Measurements from ENCODE around the gene CLASP1.

DNA sequence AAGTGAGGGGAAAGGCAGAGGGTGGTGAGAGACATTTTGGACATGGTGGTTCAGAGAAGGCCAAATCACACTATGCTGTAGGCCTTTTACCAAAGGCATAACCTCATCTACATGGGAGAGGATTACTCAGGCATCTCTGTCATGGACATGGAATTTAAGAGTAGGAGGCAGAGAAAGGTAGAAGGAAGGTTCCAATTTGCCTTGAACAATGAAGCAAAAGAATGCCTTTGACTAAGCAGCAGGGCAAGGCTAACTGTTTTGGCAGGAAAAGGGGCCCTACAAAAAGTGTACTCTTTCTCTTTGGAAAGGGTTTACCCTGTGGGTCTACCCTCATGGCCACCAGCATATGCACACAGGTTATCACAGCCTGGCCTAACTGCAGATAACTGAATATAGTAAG is 164.2 kb downstream of the CLASP1 start:
- no peak for TF ChIP-seq RAD21 (IDR thresholded peaks at IDR 0.05)
- TF ChIP-seq, protein P1, sequence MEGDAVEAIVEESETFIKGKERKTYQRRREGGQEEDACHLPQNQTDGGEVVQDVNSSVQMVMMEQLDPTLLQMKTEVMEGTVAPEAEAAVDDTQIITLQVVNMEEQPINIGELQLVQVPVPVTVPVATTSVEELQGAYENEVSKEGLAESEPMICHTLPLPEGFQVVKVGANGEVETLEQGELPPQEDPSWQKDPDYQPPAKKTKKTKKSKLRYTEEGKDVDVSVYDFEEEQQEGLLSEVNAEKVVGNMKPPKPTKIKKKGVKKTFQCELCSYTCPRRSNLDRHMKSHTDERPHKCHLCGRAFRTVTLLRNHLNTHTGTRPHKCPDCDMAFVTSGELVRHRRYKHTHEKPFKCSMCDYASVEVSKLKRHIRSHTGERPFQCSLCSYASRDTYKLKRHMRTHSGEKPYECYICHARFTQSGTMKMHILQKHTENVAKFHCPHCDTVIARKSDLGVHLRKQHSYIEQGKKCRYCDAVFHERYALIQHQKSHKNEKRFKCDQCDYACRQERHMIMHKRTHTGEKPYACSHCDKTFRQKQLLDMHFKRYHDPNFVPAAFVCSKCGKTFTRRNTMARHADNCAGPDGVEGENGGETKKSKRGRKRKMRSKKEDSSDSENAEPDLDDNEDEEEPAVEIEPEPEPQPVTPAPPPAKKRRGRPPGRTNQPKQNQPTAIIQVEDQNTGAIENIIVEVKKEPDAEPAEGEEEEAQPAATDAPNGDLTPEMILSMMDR (IDR thresholded peaks at IDR 0.05; ENCODE audit: low read depth, low read length, missing input control), result no peak
- TF ChIP-seq, protein P2, sequence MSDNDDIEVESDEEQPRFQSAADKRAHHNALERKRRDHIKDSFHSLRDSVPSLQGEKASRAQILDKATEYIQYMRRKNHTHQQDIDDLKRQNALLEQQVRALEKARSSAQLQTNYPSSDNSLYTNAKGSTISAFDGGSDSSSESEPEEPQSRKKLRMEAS (IDR thresholded peaks at IDR 0.05), result no peak
- TF ChIP-seq EGR1 (IDR thresholded peaks at IDR 0.05; ENCODE audit: low read depth in 2 of 2), result no peak
- TF ChIP-seq TAF1 (conservative IDR thresholded peaks at IDR 0.05), result no peak
- TF ChIP-seq HNF4A (conservative IDR thresholded peaks at IDR 0.05), result no peak
- TF ChIP-seq YY1 (IDR thresholded peaks at IDR 0.05), result no peak
- TF ChIP-seq GABPA (IDR thresholded peaks at IDR 0.05 in 1 of 2, conservative IDR thresholded peaks at IDR 0.05 in 1 of 2), result no peak
- TF ChIP-seq, protein P3, sequence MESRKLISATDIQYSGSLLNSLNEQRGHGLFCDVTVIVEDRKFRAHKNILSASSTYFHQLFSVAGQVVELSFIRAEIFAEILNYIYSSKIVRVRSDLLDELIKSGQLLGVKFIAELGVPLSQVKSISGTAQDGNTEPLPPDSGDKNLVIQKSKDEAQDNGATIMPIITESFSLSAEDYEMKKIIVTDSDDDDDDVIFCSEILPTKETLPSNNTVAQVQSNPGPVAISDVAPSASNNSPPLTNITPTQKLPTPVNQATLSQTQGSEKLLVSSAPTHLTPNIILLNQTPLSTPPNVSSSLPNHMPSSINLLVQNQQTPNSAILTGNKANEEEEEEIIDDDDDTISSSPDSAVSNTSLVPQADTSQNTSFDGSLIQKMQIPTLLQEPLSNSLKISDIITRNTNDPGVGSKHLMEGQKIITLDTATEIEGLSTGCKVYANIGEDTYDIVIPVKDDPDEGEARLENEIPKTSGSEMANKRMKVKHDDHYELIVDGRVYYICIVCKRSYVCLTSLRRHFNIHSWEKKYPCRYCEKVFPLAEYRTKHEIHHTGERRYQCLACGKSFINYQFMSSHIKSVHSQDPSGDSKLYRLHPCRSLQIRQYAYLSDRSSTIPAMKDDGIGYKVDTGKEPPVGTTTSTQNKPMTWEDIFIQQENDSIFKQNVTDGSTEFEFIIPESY (IDR thresholded peaks at IDR 0.05), result no peak
- no peak for TF ChIP-seq HNF4G (IDR thresholded peaks at IDR 0.05)
- TF ChIP-seq SP1 (IDR thresholded peaks at IDR 0.05), result no peak
- TF ChIP-seq, protein P4, sequence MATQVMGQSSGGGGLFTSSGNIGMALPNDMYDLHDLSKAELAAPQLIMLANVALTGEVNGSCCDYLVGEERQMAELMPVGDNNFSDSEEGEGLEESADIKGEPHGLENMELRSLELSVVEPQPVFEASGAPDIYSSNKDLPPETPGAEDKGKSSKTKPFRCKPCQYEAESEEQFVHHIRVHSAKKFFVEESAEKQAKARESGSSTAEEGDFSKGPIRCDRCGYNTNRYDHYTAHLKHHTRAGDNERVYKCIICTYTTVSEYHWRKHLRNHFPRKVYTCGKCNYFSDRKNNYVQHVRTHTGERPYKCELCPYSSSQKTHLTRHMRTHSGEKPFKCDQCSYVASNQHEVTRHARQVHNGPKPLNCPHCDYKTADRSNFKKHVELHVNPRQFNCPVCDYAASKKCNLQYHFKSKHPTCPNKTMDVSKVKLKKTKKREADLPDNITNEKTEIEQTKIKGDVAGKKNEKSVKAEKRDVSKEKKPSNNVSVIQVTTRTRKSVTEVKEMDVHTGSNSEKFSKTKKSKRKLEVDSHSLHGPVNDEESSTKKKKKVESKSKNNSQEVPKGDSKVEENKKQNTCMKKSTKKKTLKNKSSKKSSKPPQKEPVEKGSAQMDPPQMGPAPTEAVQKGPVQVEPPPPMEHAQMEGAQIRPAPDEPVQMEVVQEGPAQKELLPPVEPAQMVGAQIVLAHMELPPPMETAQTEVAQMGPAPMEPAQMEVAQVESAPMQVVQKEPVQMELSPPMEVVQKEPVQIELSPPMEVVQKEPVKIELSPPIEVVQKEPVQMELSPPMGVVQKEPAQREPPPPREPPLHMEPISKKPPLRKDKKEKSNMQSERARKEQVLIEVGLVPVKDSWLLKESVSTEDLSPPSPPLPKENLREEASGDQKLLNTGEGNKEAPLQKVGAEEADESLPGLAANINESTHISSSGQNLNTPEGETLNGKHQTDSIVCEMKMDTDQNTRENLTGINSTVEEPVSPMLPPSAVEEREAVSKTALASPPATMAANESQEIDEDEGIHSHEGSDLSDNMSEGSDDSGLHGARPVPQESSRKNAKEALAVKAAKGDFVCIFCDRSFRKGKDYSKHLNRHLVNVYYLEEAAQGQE (IDR thresholded peaks at IDR 0.05), result no peak
- TF ChIP-seq NR2F2 (IDR thresholded peaks at IDR 0.05), result no peak
- TF ChIP-seq, protein P5, sequence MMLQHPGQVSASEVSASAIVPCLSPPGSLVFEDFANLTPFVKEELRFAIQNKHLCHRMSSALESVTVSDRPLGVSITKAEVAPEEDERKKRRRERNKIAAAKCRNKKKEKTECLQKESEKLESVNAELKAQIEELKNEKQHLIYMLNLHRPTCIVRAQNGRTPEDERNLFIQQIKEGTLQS (IDR thresholded peaks at IDR 0.05), result no peak
